ENCODE measurements around the gene ARFGAP3.
A peak's percentile ranks its signal among the peaks of the same experiment; 100 is the strongest.
"Not testable (repeated sequence)": the region's sequence is repeated elsewhere in the genome, so short reads cannot be mapped to it uniquely, and the experiment has no call there.

Gene ARFGAP3

DNA sequence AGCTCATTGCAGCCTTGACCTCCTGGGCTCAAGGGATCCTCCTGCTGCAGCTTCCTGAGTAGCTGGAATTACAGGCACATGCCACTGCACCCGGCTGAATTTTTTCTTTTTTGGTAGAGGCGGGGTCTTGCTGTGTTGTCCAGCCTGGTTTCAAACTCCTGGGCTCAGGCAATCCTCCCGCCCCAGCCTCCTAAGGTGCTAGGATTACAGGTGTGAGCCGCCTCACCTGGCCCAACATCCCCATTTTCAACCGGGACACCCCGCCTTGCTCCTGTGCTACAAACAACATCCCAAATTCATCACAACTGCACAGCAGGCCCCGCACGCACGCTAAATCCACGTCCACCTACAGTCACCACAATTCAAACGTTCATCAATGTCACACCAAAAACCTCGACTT, 61.0 kb downstream of the ARFGAP3 start:
- no peak for DNase-seq (ENCODE audit: low read depth in 2 of 2)

DNA sequence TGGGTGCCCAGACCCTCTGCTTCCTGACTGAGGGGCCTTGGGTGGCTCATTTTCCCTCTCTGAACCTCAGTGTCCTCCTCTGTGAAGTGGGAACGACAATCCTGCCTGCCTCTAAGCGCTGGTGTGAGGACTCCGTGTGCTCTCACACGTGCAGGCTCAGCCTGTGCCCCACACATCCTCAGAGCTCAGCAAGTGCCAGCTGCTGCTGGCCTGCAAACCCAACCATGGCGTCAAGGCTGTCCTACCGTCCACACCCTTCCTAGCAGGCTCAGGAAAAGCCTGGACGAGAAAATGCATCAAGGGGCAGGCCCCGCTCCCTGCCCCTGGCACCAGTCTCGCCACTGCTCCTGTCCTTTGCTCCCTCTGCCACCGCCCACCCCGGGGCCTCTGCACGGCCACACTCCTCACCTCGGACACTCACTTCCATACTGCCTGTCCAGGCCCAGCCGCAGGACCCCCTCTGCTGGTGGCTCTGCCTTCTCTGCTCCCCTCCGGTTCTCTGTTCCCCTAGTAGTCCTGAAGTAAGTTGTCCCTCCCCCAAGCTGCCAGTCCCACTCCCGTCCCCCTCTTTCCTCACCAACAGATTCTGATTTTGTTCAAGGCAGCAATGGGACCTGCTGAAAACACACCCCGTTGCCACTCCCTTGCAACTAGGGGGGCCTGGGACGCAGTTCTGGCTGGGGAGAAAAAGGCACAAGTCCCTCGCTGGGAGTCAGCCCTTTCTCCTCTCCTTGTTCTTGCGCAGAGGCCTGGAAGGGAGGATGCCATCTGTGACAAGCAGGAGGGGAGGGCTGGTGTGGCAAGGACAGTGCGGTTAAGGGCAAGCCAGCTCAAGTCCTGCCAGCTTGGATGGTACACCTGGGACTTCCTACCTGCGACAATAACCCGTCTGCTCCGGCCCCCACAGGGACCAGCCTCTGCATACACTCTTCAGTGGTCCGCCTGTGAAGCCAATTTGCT, 62.2 kb downstream of the ARFGAP3 start:
- DNase-seq (ENCODE audit: low read depth in 2 of 2) = no peak

DNA sequence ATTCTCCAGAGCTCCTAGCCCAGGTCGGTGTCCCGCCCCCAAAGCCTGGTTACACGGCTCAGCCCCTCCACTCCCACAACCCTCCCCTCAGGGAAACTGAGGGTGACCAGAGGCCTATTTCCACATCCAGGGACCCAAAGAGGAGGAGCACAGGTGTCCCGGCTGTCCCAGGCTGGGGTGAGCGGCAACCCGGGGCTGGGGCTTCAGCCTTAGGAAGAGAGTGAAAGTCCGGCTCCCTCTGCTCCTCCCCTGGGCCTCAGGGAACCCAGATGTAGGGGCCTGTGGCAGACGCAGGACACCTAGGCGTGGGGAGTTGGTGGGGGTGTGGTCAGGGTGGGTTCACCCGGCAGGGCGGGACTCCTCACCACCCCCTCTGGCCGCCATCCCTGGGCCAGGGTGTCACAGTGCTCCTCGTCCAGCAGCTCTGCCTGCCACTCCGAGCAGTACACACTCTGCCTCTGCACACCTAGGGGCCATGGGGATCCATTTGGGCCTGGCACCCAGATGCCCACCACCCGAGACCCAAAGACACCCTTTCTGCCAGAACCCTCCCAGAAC, 63.1 kb downstream of the ARFGAP3 start:
- no peak for DNase-seq (ENCODE audit: low read depth in 2 of 2)

DNA sequence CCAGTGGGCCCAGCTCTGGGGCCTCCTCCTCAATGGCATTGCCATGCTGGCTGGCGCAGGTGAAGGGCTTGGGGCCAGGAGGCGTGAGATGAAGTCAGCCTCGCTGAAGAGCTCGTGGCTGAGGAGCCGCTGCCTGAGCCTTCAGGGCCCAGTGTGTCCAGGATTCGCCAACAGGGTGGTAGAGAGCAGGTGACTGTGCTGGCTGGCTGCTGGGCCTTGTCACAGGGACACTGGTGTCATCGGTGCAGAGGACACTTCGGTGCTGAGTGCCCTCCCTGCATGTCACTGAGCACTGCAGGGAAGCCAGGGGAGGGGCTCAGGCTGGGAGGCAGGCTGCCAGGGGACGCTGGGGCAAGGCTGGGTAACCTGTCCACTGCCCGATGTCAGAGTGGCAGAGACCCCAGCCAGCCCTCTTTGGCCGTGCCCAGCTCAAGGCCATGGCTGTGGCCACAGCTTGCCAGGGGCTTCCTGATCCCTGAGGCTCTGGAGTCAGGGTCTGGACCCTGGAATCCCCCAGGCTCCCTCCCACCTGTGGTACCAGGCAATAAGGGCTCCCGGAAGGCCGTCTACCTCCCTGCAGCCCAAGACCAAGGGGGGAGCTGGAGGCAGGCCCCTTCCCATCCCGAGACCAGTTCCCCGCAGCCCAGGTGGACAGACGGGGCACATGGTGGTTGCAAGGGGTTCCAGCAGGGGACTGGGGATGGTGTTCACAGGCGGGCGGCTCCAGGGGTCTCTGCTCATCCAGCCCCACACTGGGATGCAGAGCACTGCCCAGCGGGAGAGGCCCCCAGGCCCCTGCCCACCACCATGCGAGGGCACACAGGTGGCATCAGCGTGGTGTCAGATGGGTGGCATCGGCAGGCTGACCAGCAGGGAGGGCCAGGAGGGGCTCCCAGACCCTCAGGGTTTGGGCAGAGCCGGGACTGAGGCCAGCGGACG, 63.9 kb downstream of the ARFGAP3 start:
- no peak for DNase-seq (ENCODE audit: low read depth in 2 of 2)

GRCh38 chr22:42792453-42792908, 64.6 kb downstream of the ARFGAP3 start:
- DNase-seq (ENCODE audit: low read depth in 2 of 2) = no peak

DNA sequence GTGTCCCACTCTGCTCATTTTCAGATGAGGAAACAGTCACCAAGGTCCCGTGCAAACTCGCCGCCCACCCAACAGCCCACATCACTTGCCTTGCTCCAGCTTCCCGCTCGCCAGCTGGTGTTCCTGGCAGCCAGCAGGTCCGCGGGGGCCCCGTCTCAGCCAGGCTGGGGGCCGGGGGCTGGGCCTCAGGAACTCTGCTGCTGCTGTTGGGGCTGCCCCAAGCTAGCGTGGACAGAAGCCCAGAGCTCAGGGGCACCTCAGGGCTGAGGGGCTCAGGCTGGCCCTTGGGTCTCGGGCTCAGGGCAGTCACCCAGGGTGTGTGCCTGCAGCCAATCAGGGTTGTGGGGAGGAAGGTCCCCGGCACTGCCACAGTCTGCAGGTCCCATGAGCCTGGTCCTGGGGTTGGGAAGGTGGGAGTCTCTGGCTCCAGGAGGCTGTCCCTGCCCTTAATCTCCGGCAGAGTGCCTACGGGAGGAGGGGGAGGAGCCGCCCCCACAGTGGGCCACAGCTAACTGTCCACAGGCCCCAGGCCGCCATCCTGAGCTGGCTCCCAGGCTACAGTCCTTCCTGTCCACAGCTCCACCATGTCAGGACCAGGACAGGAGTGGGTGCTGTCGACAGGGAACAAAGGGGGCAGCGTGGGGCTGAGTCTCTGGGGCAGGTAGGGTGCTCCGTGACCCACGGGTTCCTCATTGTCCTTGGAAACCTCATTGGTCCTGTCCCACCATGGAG, 65.2 kb downstream of the ARFGAP3 start:
- DNase-seq (ENCODE audit: low read depth in 2 of 2) = no peak

DNA sequence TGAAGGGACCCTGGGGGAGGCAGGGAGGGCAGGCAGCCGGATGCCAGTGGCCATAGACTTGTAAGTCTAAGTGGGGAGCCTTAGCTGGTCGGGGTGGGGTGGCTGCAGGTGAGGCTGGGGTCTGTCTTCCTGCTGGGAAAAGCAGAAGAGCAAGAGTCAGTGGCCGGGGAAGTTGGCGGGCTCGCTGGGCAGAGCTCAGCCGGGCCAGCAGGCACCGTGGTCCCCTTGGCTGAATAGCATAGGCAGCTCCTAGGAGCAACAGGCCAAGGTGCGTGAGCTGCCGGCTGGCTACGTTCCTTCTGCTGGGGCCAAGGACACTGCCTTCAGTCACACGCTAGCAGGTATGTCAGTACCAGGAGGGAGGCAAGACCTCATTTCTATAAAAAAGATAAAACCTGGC, 68.6 kb downstream of the ARFGAP3 start:
- DNase-seq (ENCODE audit: low read depth in 2 of 2) = no peak

GRCh38 chr22:42788021-42788420, 69.1 kb downstream of the ARFGAP3 start:
- no peak for DNase-seq (ENCODE audit: low read depth in 2 of 2)

GRCh38 chr22:42787357-42787736, 69.7 kb downstream of the ARFGAP3 start:
- no peak for DNase-seq (ENCODE audit: low read depth in 2 of 2)

- no peak for DNase-seq (ENCODE audit: low read depth in 2 of 2)
These were observed 70.3 kb downstream of the ARFGAP3 start for GRCh38 chr22:42786606-42787356.

GRCh38 chr22:42785706-42786499, 71.2 kb downstream of the ARFGAP3 start:
- DNase-seq (ENCODE audit: low read depth in 2 of 2) = no peak

GRCh38 chr22:42782306-42782705, 74.8 kb downstream of the ARFGAP3 start:
- DNase-seq (ENCODE audit: low read depth in 2 of 2) = not testable (repeated sequence)

DNA sequence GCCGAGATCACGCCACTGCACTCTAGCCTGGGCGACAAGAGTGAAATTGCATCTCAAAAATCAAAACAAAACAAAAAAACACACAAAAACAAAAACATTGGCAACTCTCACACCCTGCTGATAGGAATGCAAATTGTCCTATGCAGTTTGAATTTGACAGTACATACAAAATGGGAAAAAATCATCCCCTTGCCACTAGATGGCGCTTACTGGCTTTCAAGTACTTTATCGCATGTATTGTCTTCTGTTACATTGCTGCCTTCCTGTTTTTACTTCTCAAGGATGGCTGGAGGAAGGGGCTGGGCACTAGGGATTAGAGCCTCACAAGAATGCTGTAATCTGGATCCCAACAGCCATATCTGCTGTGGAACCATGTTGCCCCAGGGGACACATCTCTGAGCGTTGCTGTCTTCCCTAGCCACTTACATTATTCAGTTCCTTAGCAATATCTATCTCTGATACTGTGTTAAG, 77.0 kb downstream of the ARFGAP3 start:
- DNase-seq (ENCODE audit: low read depth in 2 of 2) = peak; percentile 75 to 81

GRCh38 chr22:42777126-42777525, 79.9 kb downstream of the ARFGAP3 start:
- no peak for DNase-seq (ENCODE audit: low read depth in 2 of 2)

GRCh38 chr22:42773167-42773566, 83.9 kb downstream of the ARFGAP3 start:
- DNase-seq (ENCODE audit: low read depth in 2 of 2) = no peak

GRCh38 chr22:42772647-42773046, 84.4 kb downstream of the ARFGAP3 start:
- no peak for DNase-seq (ENCODE audit: low read depth in 2 of 2)

DNA sequence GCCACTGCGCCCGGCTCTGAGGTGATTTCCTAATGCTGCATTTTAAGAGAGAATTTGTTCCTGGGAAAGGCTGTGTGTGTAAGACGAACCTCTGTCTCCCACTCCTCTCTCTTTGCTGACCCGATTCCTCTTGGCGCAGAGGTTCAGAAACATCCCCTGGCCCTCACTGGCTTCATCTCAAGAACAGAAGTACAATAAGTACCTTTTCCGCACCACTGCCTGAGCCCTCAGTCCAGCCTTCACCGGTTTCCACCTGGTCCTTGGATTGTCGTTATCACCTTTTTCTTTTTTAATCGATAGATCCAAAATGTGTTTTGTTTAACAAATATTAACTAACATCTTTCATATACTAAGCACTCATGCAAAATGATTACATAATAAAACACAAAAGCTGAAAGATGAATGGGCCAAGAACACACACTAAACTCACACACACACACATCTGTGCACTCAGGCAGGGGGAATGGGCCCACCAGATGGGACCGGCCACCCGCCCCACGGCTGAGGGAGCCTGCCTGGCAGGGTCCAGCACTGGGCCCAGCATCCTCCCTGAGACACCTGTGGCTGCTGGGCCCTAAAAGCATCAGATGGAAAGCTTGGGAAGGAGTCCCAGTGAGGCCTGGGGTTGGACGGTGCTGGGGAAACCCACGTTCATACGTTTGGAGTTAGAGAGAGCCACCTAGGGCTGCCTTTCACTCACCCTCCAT, 86.0 kb downstream of the ARFGAP3 start:
- no peak for DNase-seq (ENCODE audit: low read depth in 2 of 2)

DNA sequence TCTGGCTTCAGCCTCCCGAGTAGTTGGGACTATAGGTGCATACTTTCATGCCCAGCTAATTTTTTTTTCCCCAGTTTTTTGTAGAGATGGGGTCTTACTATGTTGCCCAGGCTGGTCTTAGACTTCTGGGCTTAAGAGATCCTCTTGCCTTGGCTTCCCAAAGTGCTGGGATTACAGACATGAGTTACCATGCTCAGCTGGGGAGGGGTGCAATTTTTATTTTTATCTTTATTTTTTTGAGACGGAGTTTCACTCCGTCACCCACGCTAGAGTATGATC, 86.7 kb downstream of the ARFGAP3 start:
- no peak for DNase-seq (ENCODE audit: low read depth in 2 of 2)

All from fibroblast of skin of left biceps (primary cell).